ENCODE measurements around the gene NALCN. TPM values are rescaled to one million over a fixed set of nuclear protein-coding genes. Genes with fewer than 3 reads are reported as not detected.

The NALCN gene
- total RNA-seq, 2 donors from 2014 or later = 26.9 to 28.6 TPM

DNA sequence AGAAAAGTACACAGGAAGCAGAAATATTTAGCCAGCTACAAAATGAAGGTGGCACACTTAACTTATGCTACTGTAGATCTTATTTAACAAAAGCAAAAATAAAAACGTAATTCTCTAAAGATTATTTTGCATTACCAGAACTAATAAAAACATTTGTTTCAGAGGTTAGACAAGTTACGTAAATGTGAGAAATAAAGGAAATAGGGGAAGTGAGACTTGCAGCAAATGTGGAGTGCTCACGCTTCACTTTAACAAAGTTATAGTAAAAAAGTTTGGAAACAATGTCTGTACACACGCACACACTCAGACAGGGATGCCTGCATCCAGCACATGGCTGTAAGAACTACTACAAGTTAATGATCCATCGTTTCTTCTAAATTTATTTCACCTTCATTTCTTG lies 83.7 kb downstream of the NALCN start:
- H3K27me3 ChIP-seq (replicated peaks; ENCODE audit: insufficient read depth) = no peaks in the 10 kb centered on the region
- no peak overlapping the region for H3K27ac ChIP-seq
- H3K9me3 ChIP-seq = no peaks in the 10 kb centered on the region
- DNase-seq (ENCODE audit: low spot score) = no peak
- H3K36me3 ChIP-seq = peaks cover 4% of the 10 kb centered on the region
- no peak overlapping the region for H3K4me3 ChIP-seq
- ATAC-seq (ENCODE audit: insufficient number of reproducible peaks, low FRiP score, low read depth) = no peak
- TF ChIP-seq, protein P1, sequence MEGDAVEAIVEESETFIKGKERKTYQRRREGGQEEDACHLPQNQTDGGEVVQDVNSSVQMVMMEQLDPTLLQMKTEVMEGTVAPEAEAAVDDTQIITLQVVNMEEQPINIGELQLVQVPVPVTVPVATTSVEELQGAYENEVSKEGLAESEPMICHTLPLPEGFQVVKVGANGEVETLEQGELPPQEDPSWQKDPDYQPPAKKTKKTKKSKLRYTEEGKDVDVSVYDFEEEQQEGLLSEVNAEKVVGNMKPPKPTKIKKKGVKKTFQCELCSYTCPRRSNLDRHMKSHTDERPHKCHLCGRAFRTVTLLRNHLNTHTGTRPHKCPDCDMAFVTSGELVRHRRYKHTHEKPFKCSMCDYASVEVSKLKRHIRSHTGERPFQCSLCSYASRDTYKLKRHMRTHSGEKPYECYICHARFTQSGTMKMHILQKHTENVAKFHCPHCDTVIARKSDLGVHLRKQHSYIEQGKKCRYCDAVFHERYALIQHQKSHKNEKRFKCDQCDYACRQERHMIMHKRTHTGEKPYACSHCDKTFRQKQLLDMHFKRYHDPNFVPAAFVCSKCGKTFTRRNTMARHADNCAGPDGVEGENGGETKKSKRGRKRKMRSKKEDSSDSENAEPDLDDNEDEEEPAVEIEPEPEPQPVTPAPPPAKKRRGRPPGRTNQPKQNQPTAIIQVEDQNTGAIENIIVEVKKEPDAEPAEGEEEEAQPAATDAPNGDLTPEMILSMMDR (IDR thresholded peaks at IDR 0.05) = no peak
- no peaks in the 10 kb centered on the region for H3K4me1 ChIP-seq (ENCODE audit: control insufficient read depth in 1 of 2, low read depth in 2 of 2)

DNA sequence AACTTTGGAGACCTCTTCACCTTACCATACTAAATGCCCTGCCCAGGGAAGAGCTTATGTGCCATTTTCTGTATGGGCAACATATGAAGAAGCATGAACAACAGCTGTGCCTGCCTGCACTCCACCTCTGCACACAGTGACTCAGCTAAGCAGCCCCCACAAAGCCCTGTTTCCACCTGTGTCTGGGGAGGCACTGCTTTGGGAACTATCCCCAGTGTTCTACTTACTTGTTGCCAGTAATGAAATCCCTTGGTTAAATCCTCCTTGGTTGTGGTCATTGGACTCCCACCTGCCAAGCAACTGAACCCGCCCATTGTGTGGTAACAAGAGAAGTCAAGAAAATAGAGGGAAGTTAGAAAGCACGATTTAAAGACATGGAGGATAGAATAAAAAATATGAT lies 84.6 kb downstream of the NALCN start:
- no peak for ATAC-seq (ENCODE audit: insufficient number of reproducible peaks, low FRiP score, low read depth)
- Histone ChIP-seq H3K27ac (no peak overlapping the region), H3K36me3 (peaks cover 4% of the 10 kb centered on the region), H3K9me3 (no peaks in the 10 kb centered on the region), H3K4me3 (no peak overlapping the region), H3K27me3 (replicated peaks; ENCODE audit: insufficient read depth) (no peaks in the 10 kb centered on the region), H3K4me1 (ENCODE audit: control insufficient read depth in 1 of 2, low read depth in 2 of 2) (peaks cover 3 to 6% of the 10 kb centered on the region in 2 donors)
- DNase-seq (ENCODE audit: low spot score) = no peak
- TF ChIP-seq, protein P1 (IDR thresholded peaks at IDR 0.05) = no peak

DNA sequence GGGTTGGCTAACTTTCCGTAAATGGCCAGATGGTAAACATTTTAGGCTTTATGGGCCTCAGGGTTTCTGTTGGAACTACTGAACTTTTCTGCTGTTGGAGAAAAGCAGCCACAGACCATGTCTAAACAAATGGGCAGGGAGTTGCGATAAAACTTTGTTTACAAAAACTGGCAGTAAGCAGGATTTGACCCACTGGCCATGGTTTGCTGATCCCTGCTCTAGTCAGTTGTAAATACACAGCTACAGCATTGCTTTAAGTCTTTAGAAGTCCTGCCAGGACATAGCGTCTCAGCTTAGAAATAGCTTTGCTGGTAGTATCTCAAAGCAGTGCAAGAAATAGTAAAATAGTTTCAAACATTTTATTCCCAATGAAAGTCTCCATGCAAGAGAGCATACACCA lies 88.4 kb downstream of the NALCN start:
- no peak for ATAC-seq (ENCODE audit: insufficient number of reproducible peaks, low FRiP score, low read depth)
- DNase-seq (ENCODE audit: low spot score) = no peak
- no peaks in the 10 kb centered on the region for H3K9me3 ChIP-seq
- TF ChIP-seq, protein P1 (IDR thresholded peaks at IDR 0.05) = no peak
- no peaks in the 10 kb centered on the region for H3K27me3 ChIP-seq (replicated peaks; ENCODE audit: insufficient read depth)
- no peak overlapping the region for H3K27ac ChIP-seq
- peaks cover 4% of the 10 kb centered on the region for H3K36me3 ChIP-seq
- H3K4me1 ChIP-seq (ENCODE audit: control insufficient read depth in 1 of 2, low read depth in 2 of 2) = peaks cover 4 to 11% of the 10 kb centered on the region in 2 donors
- H3K4me3 ChIP-seq = no peak overlapping the region

DNA sequence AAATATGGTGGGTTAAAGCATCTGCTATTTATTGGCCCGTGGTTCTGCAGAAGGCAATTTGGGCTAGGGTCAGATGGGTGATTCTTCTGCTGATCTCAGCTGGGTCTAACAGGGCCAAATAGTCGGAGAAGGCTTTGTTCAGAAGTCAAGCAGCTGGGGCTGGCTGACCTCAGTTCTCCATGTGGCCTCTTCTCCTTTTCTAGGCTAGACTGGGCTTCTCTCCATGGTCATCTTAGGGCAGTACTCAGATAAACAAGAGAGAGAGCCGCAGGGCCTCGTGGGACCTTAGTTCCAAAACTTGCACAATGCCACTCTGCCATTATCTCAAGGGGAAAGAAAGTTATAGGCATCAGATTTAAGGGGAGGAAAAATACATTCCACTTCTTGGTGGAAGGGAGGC lies 89.6 kb downstream of the NALCN start:
- DNase-seq (ENCODE audit: low spot score) = no peak
- no peak for ATAC-seq (ENCODE audit: insufficient number of reproducible peaks, low FRiP score, low read depth)
- TF ChIP-seq, protein P1 (IDR thresholded peaks at IDR 0.05) = no peak
- no peak overlapping the region for H3K27ac ChIP-seq
- H3K4me3 ChIP-seq = no peak overlapping the region
- H3K27me3 ChIP-seq (replicated peaks; ENCODE audit: insufficient read depth) = no peaks in the 10 kb centered on the region
- H3K9me3 ChIP-seq = no peaks in the 10 kb centered on the region
- peaks cover 4 to 11% of the 10 kb centered on the region in 2 donors for H3K4me1 ChIP-seq (ENCODE audit: control insufficient read depth in 1 of 2, low read depth in 2 of 2)
- H3K36me3 ChIP-seq = peaks cover 2% of the 10 kb centered on the region

DNA sequence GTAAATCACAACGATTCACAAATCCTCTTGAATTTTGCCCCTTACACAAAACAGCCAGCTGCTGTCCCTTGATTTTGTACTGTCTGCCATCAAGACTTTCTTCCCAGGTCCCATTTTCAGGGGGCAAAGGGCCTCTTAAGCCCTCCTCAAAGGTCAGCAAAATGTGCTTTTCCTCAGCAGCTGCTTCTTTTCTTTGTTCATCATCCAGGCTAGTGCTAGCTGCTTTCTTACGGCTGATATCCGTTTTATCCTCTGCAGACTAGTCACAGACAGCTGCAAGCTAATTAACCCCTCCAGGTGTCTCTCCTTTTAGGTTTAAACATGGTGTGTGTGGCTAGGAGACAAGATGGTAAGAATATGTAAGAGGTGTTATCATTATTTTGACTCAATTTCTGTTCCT lies 90.9 kb downstream of the NALCN start:
- Histone ChIP-seq H3K27ac (no peak overlapping the region), H3K36me3 (no peaks in the 10 kb centered on the region), H3K4me1 (ENCODE audit: control insufficient read depth in 1 of 2, low read depth in 2 of 2) (peaks cover 4 to 11% of the 10 kb centered on the region in 2 donors), H3K4me3 (no peak overlapping the region), H3K27me3 (replicated peaks; ENCODE audit: insufficient read depth) (no peaks in the 10 kb centered on the region), H3K9me3 (no peaks in the 10 kb centered on the region)
- ATAC-seq (ENCODE audit: insufficient number of reproducible peaks, low FRiP score, low read depth) (no peak), DNase-seq (ENCODE audit: low spot score) (no peak)
- TF ChIP-seq, protein P1 (IDR thresholded peaks at IDR 0.05) = no peak
